ENCODE measurements around the gene RPL29. TPM values are rescaled to one million over a fixed set of nuclear protein-coding genes. Genes with fewer than 3 reads are reported as not detected.

The RPL29 gene
- total and polyA plus RNA-seq, 2 of the 8 experiments (the other 6 are each of a cell fraction or from before 2014, with no cell fraction given): 1,467 to 2,660 TPM

- Histone ChIP-seq H3K4me3 (ENCODE audit: extremely low read depth in 1 of 4, insufficient read depth in 2 of 4, low read depth in 3 of 4, low read length in 4 of 4) (no peak overlapping the region), H3K23ac (ENCODE audit: insufficient read length) (no peak overlapping the region), H3K4ac (replicated peaks; ENCODE audit: insufficient read length, low read depth, low read length) (no peak overlapping the region), H3K9me3 (ENCODE audit: insufficient read depth in 2 of 2, low read depth in 1 of 2, low read length in 1 of 2) (no peaks in the 10 kb centered on the region), H3K79me2 (ENCODE audit: control insufficient read depth in 1 of 2, insufficient read depth in 2 of 2, low read length in 2 of 2) (no peaks in the 10 kb centered on the region), H4K20me1 (replicated peaks in 1 of 2; ENCODE audit: control insufficient read depth in 1 of 2, insufficient read depth in 2 of 2, low read length in 2 of 2) (no peaks in the 10 kb centered on the region), H3K27me3 (replicated peaks in 1 of 4; ENCODE audit: control insufficient read depth in 3 of 4, extremely low read depth in 1 of 4, insufficient read depth in 3 of 4, low read length in 3 of 4) (no peaks in the 10 kb centered on the region), H3K79me1 (ENCODE audit: low read depth, low read length) (no peaks in the 10 kb centered on the region), H2BK120ac (replicated peaks; ENCODE audit: low read depth, low read length) (no peak overlapping the region), H4K8ac (ENCODE audit: extremely low read depth, insufficient read depth, low read length) (no peak overlapping the region), H3K27ac (ENCODE audit: low read depth, low read length) (no peak overlapping the region), H3K4me1 (replicated peaks in 1 of 4; ENCODE audit: control insufficient read depth in 3 of 4, insufficient read depth in 4 of 4, low read length in 3 of 4) (peaks cover 0 to 6% (median 1%) of the 10 kb centered on the region in 4 experiments; a peak in 2 of 7 replicates), H3K23me2 (ENCODE audit: low read depth, low read length) (no peaks in the 10 kb centered on the region), H4K91ac (replicated peaks; ENCODE audit: insufficient read length, low read length) (no peak overlapping the region), H3K9ac (replicated peaks in 1 of 4; ENCODE audit: extremely low read depth in 1 of 4, low read depth in 3 of 4, low read length in 3 of 4) (no peak overlapping the region), H2BK5ac (ENCODE audit: low read depth, low read length) (no peak overlapping the region), H2BK15ac (ENCODE audit: low read length) (no peak overlapping the region), H3K4me2 (ENCODE audit: insufficient read depth in 1 of 2, low read depth in 2 of 2, low read length in 2 of 2) (no peak overlapping the region), H3K18ac (ENCODE audit: extremely low read depth, low read length) (no peak overlapping the region), H2BK12ac (ENCODE audit: low read depth, low read length) (no peak overlapping the region), H3K36me3 (ENCODE audit: control insufficient read depth in 2 of 4, insufficient read depth in 4 of 4, low read length in 3 of 4) (no peaks in the 10 kb centered on the region), H3K14ac (ENCODE audit: insufficient read length) (no peak overlapping the region), H2AK5ac (ENCODE audit: low read depth, low read length) (no peak overlapping the region), H2BK20ac (ENCODE audit: low read length) (no peak overlapping the region), H2AFZ (ENCODE audit: low read length) (no peak overlapping the region), H4K5ac (ENCODE audit: insufficient read length, low read depth, low read length) (no peak overlapping the region), H3K56ac (replicated peaks; ENCODE audit: insufficient read length, low read depth, low read length) (no peak overlapping the region)
- DNase-seq (ENCODE audit: low read depth in 1 of 2, low spot score in 2 of 2): no peak
- WGBS, 2 experiments (ENCODE audit: extremely low coverage in 1 of 2, insufficient coverage in 1 of 2, insufficient read length in 1 of 2, insufficient replicate concordance in 2 of 2, low coverage in 1 of 2, low lambda C conversion rate in 2 of 2, missing lambda C conversion rate in 1 of 2): 84% methylated on average over 5 of the region's 5 CpGs; no CpG with 5 or more reads in 1 of the 2 experiments
- no peak for TF ChIP-seq TBP (IDR thresholded peaks at IDR 0.05; ENCODE audit: low read depth, low read length)
- no peak for TF ChIP-seq GABPA (IDR thresholded peaks at IDR 0.05; ENCODE audit: borderline replicate concordance, insufficient read depth, low read length)
- no peak for TF ChIP-seq JUN (IDR thresholded peaks at IDR 0.05; ENCODE audit: low read depth, low read length)
- TF ChIP-seq RXRA (IDR thresholded peaks at IDR 0.05; ENCODE audit: insufficient read depth, low read depth, low read length): no peak
- TF ChIP-seq CBX5 (IDR thresholded peaks at IDR 0.05; ENCODE audit: low read depth, low read length): no peak
- TF ChIP-seq HDAC2 (IDR thresholded peaks at IDR 0.05; ENCODE audit: borderline replicate concordance in 1 of 2, low read depth in 2 of 2, low read length in 2 of 2): no peak
- FAIRE-seq: no peak
- POLR2A ChIA-PET (ENCODE audit: partially characterized antibody): no interaction called here
- CTCF ChIA-PET (ENCODE audit: partially characterized antibody): interaction anchor here (4.4 to 7.5 kb wide), 2 partner anchors 19 to 21 kb away, joined by 55 to 58 read pairs; partner anchors contain the start of gene DUSP7
These were observed 38.5 kb upstream of the RPL29 start for GRCh38 chr3:52034212-52034611.
